ENCODE results near the gene MYH6. TPM values are rescaled to one million over a fixed set of nuclear protein-coding genes. Genes with fewer than 3 reads are reported as not detected.

Gene MYH6
- total and polyA plus RNA-seq, 4 donors = 0.67 to 11.5 TPM; not detected in 2

DNA sequence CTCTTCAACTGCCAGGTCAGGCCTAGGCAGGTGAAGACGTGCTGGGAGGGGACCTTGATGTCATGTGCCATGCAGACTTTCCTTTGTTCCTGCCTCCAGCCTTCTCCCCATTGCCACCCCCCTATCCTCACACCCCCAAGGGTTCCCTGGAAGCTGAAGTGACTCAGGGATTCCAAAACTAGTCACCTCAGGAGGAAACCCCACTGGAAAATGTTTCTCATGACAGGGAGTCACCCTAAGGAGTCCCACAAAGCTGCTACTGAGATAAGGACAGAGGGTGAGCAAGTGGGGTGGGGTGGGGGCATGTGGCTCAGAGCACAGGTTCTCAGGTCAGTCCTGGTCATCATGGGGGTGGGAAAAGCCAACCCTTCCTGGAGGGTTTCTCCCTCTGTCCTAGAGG lies 37.9 kb downstream of the MYH6 start:
- Histone ChIP-seq H3K4me1 (ENCODE audit: control insufficient read depth in 1 of 2, insufficient read depth in 2 of 2, low read length in 2 of 2) (no peaks in the 10 kb centered on the region), H3K9me3 (ENCODE audit: control insufficient read depth, low read length) (no peaks in the 10 kb centered on the region), H3K27me3 (ENCODE audit: control insufficient read depth in 1 of 2, insufficient read depth in 2 of 2, low read length in 1 of 2) (no peaks in the 10 kb centered on the region), H3K27ac (ENCODE audit: low read depth in 1 of 2, low read length in 2 of 2) (no peak overlapping the region), H3K4me3 (ENCODE audit: low read length in 2 of 2) (no peak overlapping the region), H3K36me3 (ENCODE audit: control insufficient read depth in 1 of 2, insufficient read depth in 2 of 2, low read length in 1 of 2) (no peaks in the 10 kb centered on the region)
- no peak for ATAC-seq (ENCODE audit: low FRiP score)
- 53 to 68% methylated on average over 1 of the region's 1 CpG for WGBS, 2 donors
- intact Hi-C loops (cut with DNase I) = no loop called here
- no peak for DNase-seq

DNA sequence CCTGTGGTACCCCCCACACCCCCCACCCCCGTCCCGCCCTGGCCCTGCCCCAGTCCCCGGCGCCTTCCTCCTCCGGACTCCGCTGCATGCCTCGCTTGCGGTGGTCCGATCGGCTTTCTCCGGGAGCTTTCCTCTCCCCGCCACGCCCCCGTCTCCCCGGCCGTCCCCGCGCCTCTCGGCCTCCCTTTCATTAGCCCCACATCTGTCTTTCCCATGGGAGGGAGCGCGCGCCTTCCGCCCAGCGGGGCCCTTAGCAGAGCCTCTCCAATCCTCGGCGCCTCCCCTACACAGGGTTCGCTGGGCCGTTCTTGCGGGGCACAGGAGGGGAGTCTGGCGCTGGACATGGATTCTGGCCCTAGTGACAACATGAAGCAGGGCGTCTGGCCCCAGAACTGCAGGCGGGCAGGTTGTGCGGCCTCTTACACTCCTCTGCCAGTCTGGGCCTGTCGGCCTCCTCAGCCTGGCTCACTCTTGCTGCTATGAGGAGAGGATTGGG lies 41.6 kb downstream of the MYH6 start:
- Histone ChIP-seq H3K27me3 (ENCODE audit: control insufficient read depth in 1 of 2, insufficient read depth in 2 of 2, low read length in 1 of 2) (no peaks in the 10 kb centered on the region), H3K27ac (ENCODE audit: low read depth in 1 of 2, low read length in 2 of 2) (peak overlapping the region; percentile 48 to 78), H3K4me3 (ENCODE audit: low read length in 2 of 2) (peak overlapping the region; percentile 59 to 72), H3K4me1 (ENCODE audit: control insufficient read depth in 1 of 2, insufficient read depth in 2 of 2, low read length in 2 of 2) (no peaks in the 10 kb centered on the region), H3K9me3 (ENCODE audit: control insufficient read depth, low read length) (no peaks in the 10 kb centered on the region), H3K36me3 (ENCODE audit: control insufficient read depth in 1 of 2, insufficient read depth in 2 of 2, low read length in 1 of 2) (no peaks in the 10 kb centered on the region)
- DNase-seq (peak; percentile 85 to 91), ATAC-seq (ENCODE audit: low FRiP score) (peak; percentile 79)
- intact Hi-C loops (cut with DNase I) = loop anchor here in 1 of 2 donors (5.0 kb wide), 1 partner anchor 44 kb away; the partner anchor contains the start of gene PABPN1
- 3% methylated on average over 31 to 34 of the region's 34 CpGs for WGBS, 2 donors

DNA sequence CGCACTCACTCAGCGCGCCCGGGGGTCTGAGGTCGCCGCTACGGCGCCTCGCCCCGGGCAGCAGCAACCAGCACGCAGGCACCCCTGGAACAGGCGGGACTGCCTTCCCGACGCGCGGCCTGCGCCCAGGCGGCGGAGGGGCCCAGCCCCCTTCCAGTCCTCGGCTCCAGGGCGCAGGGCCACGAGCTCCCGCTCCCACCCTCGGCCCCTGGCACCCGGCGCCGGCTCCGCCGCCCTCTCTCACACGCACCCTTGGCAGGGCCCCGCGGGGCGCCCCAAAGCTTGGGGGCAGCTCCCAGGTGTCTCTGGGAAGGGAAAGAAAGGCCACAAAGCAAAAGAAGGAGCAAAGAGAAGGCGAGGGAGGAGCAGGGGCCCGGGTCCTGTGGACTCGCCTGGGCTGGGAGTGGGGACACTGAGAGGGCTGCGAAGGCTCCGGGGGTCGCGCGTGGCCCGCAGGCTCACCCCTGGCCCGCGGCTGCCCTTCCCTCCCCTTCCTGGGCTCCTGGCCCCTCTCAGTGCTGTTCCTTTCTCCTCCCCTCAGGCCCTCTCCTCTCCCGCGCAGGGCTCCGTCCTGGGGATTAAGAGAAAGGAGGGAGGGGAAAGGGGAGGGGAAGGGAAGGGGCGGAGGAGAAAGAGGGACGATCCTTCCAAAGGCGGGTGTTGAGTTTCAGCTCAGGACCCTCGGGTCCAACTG lies 42.2 kb downstream of the MYH6 start:
- Histone ChIP-seq H3K27me3 (ENCODE audit: control insufficient read depth in 1 of 2, insufficient read depth in 2 of 2, low read length in 1 of 2) (no peaks in the 10 kb centered on the region), H3K4me1 (ENCODE audit: control insufficient read depth in 1 of 2, insufficient read depth in 2 of 2, low read length in 2 of 2) (no peaks in the 10 kb centered on the region), H3K4me3 (ENCODE audit: low read length in 2 of 2) (peak overlapping the region; percentile 59 to 72), H3K27ac (ENCODE audit: low read depth in 1 of 2, low read length in 2 of 2) (peak overlapping the region; percentile 49 to 78), H3K36me3 (ENCODE audit: control insufficient read depth in 1 of 2, insufficient read depth in 2 of 2, low read length in 1 of 2) (no peaks in the 10 kb centered on the region), H3K9me3 (ENCODE audit: control insufficient read depth, low read length) (no peaks in the 10 kb centered on the region)
- intact Hi-C loops (cut with DNase I) = loop anchor here in 1 of 2 donors (5.0 kb wide), 1 partner anchor 44 kb away; the partner anchor contains the start of gene PABPN1
- DNase-seq (peak in 1 of 2 donors; percentile 78), ATAC-seq (ENCODE audit: low FRiP score) (peak; percentile 87)
- WGBS, 2 donors = 0 to 1% methylated on average over 28 to 51 of the region's 51 CpGs

DNA sequence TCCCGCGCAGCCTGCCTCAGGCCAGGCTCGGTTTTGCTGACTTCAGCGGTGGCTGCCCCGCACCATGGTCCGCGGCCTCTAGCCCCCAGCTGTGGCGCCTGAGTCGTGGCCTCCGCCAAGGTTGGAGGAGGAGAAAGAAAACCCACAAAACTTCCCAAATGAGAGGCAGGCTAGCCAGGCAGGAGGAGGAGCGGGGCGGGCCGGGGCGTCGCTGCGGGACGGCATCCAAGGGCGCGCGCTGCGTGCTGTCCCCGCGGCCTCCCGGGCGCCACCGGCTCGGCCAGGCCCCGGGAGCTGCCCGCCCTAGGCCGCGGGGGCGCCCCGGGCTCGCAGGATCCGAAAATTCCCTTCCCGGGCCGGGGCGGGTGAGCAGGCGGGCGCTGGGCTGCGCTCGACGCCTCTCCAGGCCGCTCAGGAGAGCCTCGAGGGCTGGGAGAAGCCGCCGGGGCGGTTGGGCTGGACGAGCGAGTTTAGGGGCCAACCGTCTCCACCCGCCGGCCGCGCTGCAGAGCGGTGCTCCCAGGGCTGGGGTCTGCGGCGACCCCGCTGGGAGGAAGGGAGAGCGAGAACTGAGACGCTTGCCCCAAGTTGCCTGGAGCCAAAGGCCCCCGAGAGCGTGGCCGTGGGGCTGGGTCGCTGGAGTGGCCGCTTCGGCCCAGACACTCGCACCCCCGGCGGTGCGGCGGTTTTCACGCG lies 42.9 kb downstream of the MYH6 start, which contains the start of gene EFS:
Gene EFS (minus strand): TSS at position 137 of the 696 bp plus-strand sequence. CDS start 147 bp downstream, outside the sequence.
- no peaks in the 10 kb centered on the region for H3K9me3 ChIP-seq (ENCODE audit: control insufficient read depth, low read length)
- H3K27ac ChIP-seq (ENCODE audit: low read depth in 1 of 2, low read length in 2 of 2) = peak within 1 kb of the TSS; percentile 49 to 78
- no peaks in the 10 kb centered on the region for H3K36me3 ChIP-seq (ENCODE audit: control insufficient read depth in 1 of 2, insufficient read depth in 2 of 2, low read length in 1 of 2)
- H3K4me1 ChIP-seq (ENCODE audit: control insufficient read depth in 1 of 2, insufficient read depth in 2 of 2, low read length in 2 of 2) = no peaks in the 10 kb centered on the region
- H3K4me3 ChIP-seq (ENCODE audit: low read length in 2 of 2) = peak within 1 kb of the TSS; percentile 59 to 72
- WGBS, 2 donors = 1% methylated on average over 47 to 74 of the region's 74 CpGs
- H3K27me3 ChIP-seq (ENCODE audit: control insufficient read depth in 1 of 2, insufficient read depth in 2 of 2, low read length in 1 of 2) = no peaks in the 10 kb centered on the region
- DNase-seq = peak; percentile 75 to 85
- ATAC-seq (ENCODE audit: low FRiP score) = peak; percentile 76
- intact Hi-C loops (cut with DNase I) = loop anchor here in 1 of 2 donors (5.0 kb wide), 1 partner anchor 43 kb away; the partner anchor contains the start of gene PABPN1

DNA sequence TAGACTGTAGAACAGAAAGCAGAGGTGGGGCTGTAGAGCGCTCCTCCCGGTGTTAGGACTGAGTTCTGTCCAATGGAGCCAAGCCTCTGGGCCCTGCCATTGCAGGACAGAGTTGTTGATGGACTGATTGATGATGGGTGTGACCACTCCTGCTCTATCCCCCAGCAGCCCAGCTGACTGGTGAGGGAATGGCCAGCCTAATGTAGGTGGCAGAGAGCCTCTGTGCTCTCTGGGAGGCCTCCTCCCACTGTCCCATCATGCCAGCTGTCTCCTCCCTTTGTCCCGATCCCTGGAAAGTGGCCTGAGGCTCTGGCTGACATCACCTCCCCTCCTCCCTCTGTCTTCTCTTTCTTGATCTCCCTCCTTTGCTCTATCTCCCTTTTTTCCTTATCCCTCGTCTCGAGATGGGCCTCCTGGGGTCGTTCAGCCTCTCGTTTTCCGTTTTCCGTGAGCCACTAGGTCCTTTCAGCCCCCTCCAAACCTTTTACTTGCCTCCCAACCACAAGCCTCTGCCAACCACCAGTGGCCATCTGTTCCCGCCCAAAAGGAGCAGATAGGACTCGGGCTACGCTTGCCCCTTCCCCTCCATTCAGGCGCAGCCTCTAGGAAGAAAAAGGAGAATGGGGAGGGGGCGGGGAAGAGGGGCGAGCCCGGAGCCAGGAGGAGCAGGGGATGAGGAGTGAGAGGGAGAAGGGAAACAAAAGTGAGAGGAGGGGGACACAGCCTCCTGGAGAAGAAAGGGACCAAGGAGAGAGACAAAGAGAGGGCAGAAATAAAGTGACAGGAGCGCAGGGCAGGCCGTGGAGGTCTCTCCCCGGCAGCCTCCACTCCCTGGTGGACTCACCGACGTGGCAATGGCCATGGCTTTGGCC lies 43.7 kb downstream of the MYH6 start:
- DNase-seq (peak in 1 of 2 donors; percentile 77), ATAC-seq (ENCODE audit: low FRiP score) (peak; percentile 35)

DNA sequence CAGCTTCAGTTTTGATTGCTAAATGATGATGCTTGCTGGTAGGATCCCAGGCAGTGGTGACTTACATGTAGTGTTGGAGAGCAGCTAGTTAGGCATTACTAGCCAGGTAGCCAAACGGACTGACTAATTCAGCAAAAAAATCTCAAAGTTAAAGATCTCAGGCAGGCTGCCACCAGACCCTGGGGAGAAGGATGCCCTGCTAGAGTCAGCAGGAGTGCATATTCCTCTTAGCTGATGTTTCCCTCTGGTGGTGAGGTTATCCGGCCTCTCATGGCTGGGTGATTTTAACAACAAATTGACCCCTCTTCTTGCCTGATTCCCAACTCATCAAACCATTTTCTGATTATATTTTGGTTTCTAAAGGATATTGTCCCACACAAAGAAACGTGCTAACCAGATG lies 45.9 kb downstream of the MYH6 start:
- no peak for DNase-seq
- Histone ChIP-seq H3K4me3 (ENCODE audit: low read length in 2 of 2) (no peak overlapping the region), H3K36me3 (ENCODE audit: control insufficient read depth in 1 of 2, insufficient read depth in 2 of 2, low read length in 1 of 2) (peaks cover 0 to 1% of the 10 kb centered on the region in 2 donors), H3K9me3 (ENCODE audit: control insufficient read depth, low read length) (no peaks in the 10 kb centered on the region), H3K27ac (ENCODE audit: low read depth in 1 of 2, low read length in 2 of 2) (no peak overlapping the region), H3K4me1 (ENCODE audit: control insufficient read depth in 1 of 2, insufficient read depth in 2 of 2, low read length in 2 of 2) (no peaks in the 10 kb centered on the region), H3K27me3 (ENCODE audit: control insufficient read depth in 1 of 2, insufficient read depth in 2 of 2, low read length in 1 of 2) (no peaks in the 10 kb centered on the region)
- 40 to 45% methylated on average over 3 of the region's 3 CpGs for WGBS, 2 donors
- intact Hi-C loops (cut with DNase I) = no loop called here
- ATAC-seq (ENCODE audit: low FRiP score) = no peak

More for the DNA sequence above, 43.7 kb downstream of the MYH6 start:
- Histone ChIP-seq H3K27me3 (ENCODE audit: control insufficient read depth in 1 of 2, insufficient read depth in 2 of 2, low read length in 1 of 2) (no peaks in the 10 kb centered on the region), H3K36me3 (ENCODE audit: control insufficient read depth in 1 of 2, insufficient read depth in 2 of 2, low read length in 1 of 2) (no peaks in the 10 kb centered on the region), H3K9me3 (ENCODE audit: control insufficient read depth, low read length) (no peaks in the 10 kb centered on the region), H3K4me1 (ENCODE audit: control insufficient read depth in 1 of 2, insufficient read depth in 2 of 2, low read length in 2 of 2) (no peaks in the 10 kb centered on the region), H3K27ac (ENCODE audit: low read depth in 1 of 2, low read length in 2 of 2) (peak overlapping the region; percentile 49 to 78), H3K4me3 (ENCODE audit: low read length in 2 of 2) (peak overlapping the region; percentile 59 to 72)
- intact Hi-C loops (cut with DNase I) = loop anchor here in 1 of 2 donors (1.0 to 5.0 kb wide), 2 partner anchors 10 to 42 kb away; partner anchors contain the start of gene PABPN1
- WGBS, 2 donors = 1 to 4% methylated on average over 19 to 21 of the region's 21 CpGs

DNA sequence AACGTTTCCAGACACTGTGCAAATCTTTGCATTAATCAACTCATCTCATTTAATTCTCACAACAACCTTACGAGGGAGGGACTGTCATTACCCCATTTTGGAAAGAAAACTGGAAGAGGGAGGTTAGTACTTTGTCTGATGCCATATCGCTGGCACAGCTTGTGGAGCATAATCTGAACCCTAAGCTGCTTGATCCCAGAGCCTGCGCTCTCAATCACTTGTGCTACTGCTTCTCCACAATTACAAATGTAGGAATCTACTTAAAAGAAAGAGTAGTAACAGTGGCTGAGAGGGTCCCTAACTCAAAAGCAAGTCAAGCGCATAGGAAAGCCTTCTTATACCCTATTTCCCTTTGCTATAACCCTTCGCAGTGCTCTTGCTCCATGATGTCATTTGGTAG lies 46.3 kb downstream of the MYH6 start:
- WGBS, 2 donors = 72 to 81% methylated on average over 6 of the region's 6 CpGs
- Histone ChIP-seq H3K9me3 (ENCODE audit: control insufficient read depth, low read length) (no peaks in the 10 kb centered on the region), H3K4me3 (ENCODE audit: low read length in 2 of 2) (no peak overlapping the region), H3K4me1 (ENCODE audit: control insufficient read depth in 1 of 2, insufficient read depth in 2 of 2, low read length in 2 of 2) (no peaks in the 10 kb centered on the region), H3K36me3 (ENCODE audit: control insufficient read depth in 1 of 2, insufficient read depth in 2 of 2, low read length in 1 of 2) (peaks cover 0 to 3% of the 10 kb centered on the region in 2 donors), H3K27ac (ENCODE audit: low read depth in 1 of 2, low read length in 2 of 2) (no peak overlapping the region), H3K27me3 (ENCODE audit: control insufficient read depth in 1 of 2, insufficient read depth in 2 of 2, low read length in 1 of 2) (no peaks in the 10 kb centered on the region)
- no peak for DNase-seq
- ATAC-seq (ENCODE audit: low FRiP score) = no peak
- intact Hi-C loops (cut with DNase I) = no loop called here

DNA sequence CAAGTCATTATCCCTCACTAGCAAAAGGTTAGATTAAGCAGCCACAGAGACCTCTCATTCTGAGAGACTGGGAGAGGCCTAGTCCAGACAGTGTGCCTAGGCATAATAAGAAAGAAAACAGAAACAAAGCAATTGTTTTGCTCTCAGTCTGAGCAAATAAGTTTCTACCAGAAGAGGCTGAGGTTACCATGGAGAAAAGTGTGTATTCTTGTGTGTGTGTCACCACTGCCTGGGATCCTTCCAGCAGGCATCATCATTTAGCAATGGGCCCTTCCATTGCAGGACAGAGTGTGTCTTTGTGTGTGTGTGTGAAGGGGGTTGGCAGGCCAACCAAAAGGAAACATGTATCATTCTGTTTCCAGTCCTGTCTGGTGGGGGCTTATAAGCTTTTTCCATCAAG lies 46.8 kb downstream of the MYH6 start:
- DNase-seq = no peak
- no peak for ATAC-seq (ENCODE audit: low FRiP score)
- Histone ChIP-seq H3K27ac (ENCODE audit: low read depth in 1 of 2, low read length in 2 of 2) (no peak overlapping the region), H3K27me3 (ENCODE audit: control insufficient read depth in 1 of 2, insufficient read depth in 2 of 2, low read length in 1 of 2) (no peaks in the 10 kb centered on the region), H3K4me3 (ENCODE audit: low read length in 2 of 2) (no peak overlapping the region), H3K9me3 (ENCODE audit: control insufficient read depth, low read length) (no peaks in the 10 kb centered on the region), H3K4me1 (ENCODE audit: control insufficient read depth in 1 of 2, insufficient read depth in 2 of 2, low read length in 2 of 2) (no peaks in the 10 kb centered on the region), H3K36me3 (ENCODE audit: control insufficient read depth in 1 of 2, insufficient read depth in 2 of 2, low read length in 1 of 2) (peaks cover 0 to 3% of the 10 kb centered on the region in 2 donors)
- intact Hi-C loops (cut with DNase I) = no loop called here

Measured in aorta (tissue), 5 donors.